Panc1 (cell line): Measurements from ENCODE around the gene NAT9. TPM values are rescaled to one million over a fixed set of nuclear protein-coding genes. Genes with fewer than 3 reads are reported as not detected.

ENCODE experiments used
- ATAC-seq: fragments of 200-7000 bp; cut with Tn5 transposase; 2 replicates; pipeline ENCODE4 v1.9.1; 2020; ENCODE audit warnings: mild to moderate bottlenecking, moderate library complexity
- BruUV-seq: library from RNA; stranded (reverse); fragments of 400-500 nt; replicated peaks from 2 replicates; lab custom pipeline; 2021; lab: Mats Ljungman, UMichigan
- CTCF ChIA-PET: fragments of 300-600 bp; sonication (Branson Sonifier 250); formaldehyde crosslinking; loops from one replicate; lab custom pipeline; 2022; ENCODE audit warnings: antibody characterized with exemption; lab: Charles Lee
- POLR2A ChIA-PET: fragments of 300-600 bp; sonication (Branson Sonifier 250); formaldehyde crosslinking; loops from one replicate; lab custom pipeline; 2022; ENCODE audit warnings: antibody characterized with exemption; lab: Charles Lee
- DNase-seq: peaks from one replicate; pipeline ENCODE4 v3.0.0-alpha.2; 2010; ENCODE audit warnings: low read depth, low spot score
- H3K27ac ChIP-seq: 2 replicates; pipeline ENCODE4 v1.5.1; 2011; ENCODE audit warnings: mild to moderate bottlenecking, low read length, inconsistent platforms
- H3K27me3 ChIP-seq: fragments of 200-500 bp; sonication (Bioruptor generic); 2 replicates; pipeline ENCODE4 v1.6.0; 2014; ENCODE audit warnings: low read length, inconsistent platforms; ENCODE audit not compliant: control insufficient read depth, insufficient read depth
- H3K36me3 ChIP-seq: fragments of 200-500 bp; sonication (Bioruptor generic); 2 replicates; pipeline ENCODE4 v1.5.1; 2014; ENCODE audit warnings: inconsistent platforms, mild to moderate bottlenecking, low read length, moderate library complexity; ENCODE audit not compliant: control insufficient read depth, insufficient read depth
- H3K4me1 ChIP-seq: 2 replicates; pipeline ENCODE4 v1.5.1; 2011; ENCODE audit warnings: inconsistent platforms, mild to moderate bottlenecking, low read length, moderate library complexity; ENCODE audit not compliant: control insufficient read depth, insufficient read depth
- H3K4me3 ChIP-seq, 2 experiments: 2 replicates each; pipeline ENCODE4 v1.5.1; 2011 to 2012; ENCODE audit warnings: low read depth in 2 of 2, low read length in 2 of 2, mild to moderate bottlenecking in 2 of 2, inconsistent platforms in 1 of 2, moderate library complexity in 1 of 2
- H3K9me3 ChIP-seq: fragments of 200-500 bp; sonication (Bioruptor generic); 2 replicates; pipeline ENCODE4 v1.5.1; 2014; ENCODE audit warnings: low read depth, mild to moderate bottlenecking, inconsistent platforms, low read length, moderate library complexity; ENCODE audit not compliant: control insufficient read depth, insufficient read depth
- CTCF ChIP-seq: fragments of 450-650 bp; IDR thresholded peaks from 2 replicates; pipeline ENCODE4 v1.5.1; 2017; ENCODE audit warnings: mild to moderate bottlenecking
- POLR2AphosphoS5 ChIP-seq: IDR thresholded peaks from 2 replicates; pipeline ENCODE4 v1.6.1; 2012; ENCODE audit warnings: mild to moderate bottlenecking, low read depth, low read length, moderate library complexity
- REST ChIP-seq, 2 experiments: IDR thresholded peaks; 2 replicates each; pipeline ENCODE4 v1.6.1; 2011 to 2012; ENCODE audit warnings: low read depth in 2 of 2, control low read depth in 1 of 2, low read length in 1 of 2, mild to moderate bottlenecking in 1 of 2, moderate library complexity in 1 of 2; ENCODE audit not compliant: insufficient read depth in 1 of 2
- SIN3A ChIP-seq: IDR thresholded peaks from 2 replicates; pipeline ENCODE4 v1.6.1; 2012; ENCODE audit warnings: low read depth, mild to moderate bottlenecking, low read length, moderate library complexity, borderline replicate concordance; ENCODE audit not compliant: insufficient read depth
- TCF7L2 ChIP-seq: IDR thresholded peaks from 2 replicates; pipeline ENCODE4 v1.6.1; 2011; ENCODE audit warnings: mild to moderate bottlenecking, low read depth, low read length, inconsistent platforms
- in situ Hi-C: cut with HindIII; loops from 2 replicates; pipeline ENCODE4 v1.10.0; 2016; ENCODE audit warnings: low sequenced_read_pairs, low pct_unique_long_range_greater_than_20kb
- intact Hi-C: fragments of 100-400 bp; cut with micrococcal nuclease; formaldehyde crosslinking; loops from one replicate; pipeline ENCODE4 v1.10.0; 2022; ENCODE audit not compliant: unreplicated experiment
- total RNA-seq: library from RNA; stranded (reverse); gene quantifications from one replicate; pipeline ENCODE4 v1.2.1, GENCODE V29; 2021; ENCODE audit not compliant: unreplicated experiment

Gene NAT9
- total RNA-seq, 1 experiment from 2014 or later = 90.1 TPM

- H3K9me3 ChIP-seq = no peaks in the 10 kb centered on the region
- peaks cover 10% of the 10 kb centered on the region; the same call in 1 of the 2 replicates for H3K4me1 ChIP-seq
- no peak overlapping the region for H3K4me3 ChIP-seq
- in situ Hi-C loops (no loop called here), intact Hi-C loops (no loop called here)
- ATAC-seq (no peak), DNase-seq (no peak)
- H3K36me3 ChIP-seq = peaks cover 5% of the 10 kb centered on the region; the same call in 1 of the 2 replicates
- CTCF ChIA-PET = no interaction called here
- TF ChIP-seq POLR2AphosphoS5 = no peak
- TF ChIP-seq SIN3A = no peak
- TF ChIP-seq REST (IDR thresholded peaks at IDR 0.05; ENCODE audit: insufficient read depth in 1 of 2, low read depth in 2 of 2, low read length in 1 of 2) = no peak
- no peak for TF ChIP-seq TCF7L2
- no peak for TF ChIP-seq CTCF
- H3K27ac ChIP-seq = no peak overlapping the region
- POLR2A ChIA-PET = interaction anchor here (0.7 kb wide), 1 partner anchor 8 kb away, joined by 12 read pairs; no protein-coding TSS in a partner anchor
- H3K27me3 ChIP-seq = no peaks in the 10 kb centered on the region
- BruUV-seq = TSS peak; percentile 82
Measured at GRCh38 chr17:74777901-74778515, 1.9 kb upstream of the NAT9 start.

- H3K27me3 ChIP-seq = no peaks in the 10 kb centered on the region
- H3K4me3 ChIP-seq = peak overlapping the region; percentile 81 to 99
- ChIA-PET POLR2A (interaction anchor here (0.6 kb wide), 1 partner anchor 1789 kb away, joined by 11 read pairs; no protein-coding TSS in a partner anchor), CTCF (interaction anchor here (1.5 kb wide), 2 partner anchors 32 to 120 kb away, joined by 9 read pairs; no protein-coding TSS in a partner anchor)
- H3K9me3 ChIP-seq = no peaks in the 10 kb centered on the region
- DNase-seq (no peak), ATAC-seq (no peak)
- no peak for TF ChIP-seq POLR2AphosphoS5
- TF ChIP-seq CTCF = no peak
- TF ChIP-seq SIN3A = no peak
- no peak for TF ChIP-seq REST (IDR thresholded peaks at IDR 0.05; ENCODE audit: insufficient read depth in 1 of 2, low read depth in 2 of 2, low read length in 1 of 2)
- no peak for TF ChIP-seq TCF7L2
- H3K36me3 ChIP-seq = peaks cover 7% of the 10 kb centered on the region; the same call in 1 of the 2 replicates
- H3K27ac ChIP-seq = peak overlapping the region; percentile 90
- H3K4me1 ChIP-seq = peaks cover 10% of the 10 kb centered on the region; the same call in 1 of the 2 replicates
- no TSS peak for BruUV-seq
- intact Hi-C loops (no loop called here), in situ Hi-C loops (no loop called here)
Measured at GRCh38 chr17:74776990-74777389, 845 bp upstream of the NAT9 start.
